Endothelial cell of hepatic sinusoid (primary cell): ENCODE data around the gene CNTN5.

Source experiments
- in situ Hi-C: cut with HindIII; loops from 2 replicates; pipeline ENCODE4 v1.10.0; 2017; ENCODE audit warnings: low sequenced_read_pairs

CNTN5 gene

GRCh38 chr11:99584830-99585229, 564.1 kb downstream of the CNTN5 start:
- in situ Hi-C loops, result no loop called here

- in situ Hi-C loops, result no loop called here
Measured at GRCh38 chr11:99585606-99586005, 564.9 kb downstream of the CNTN5 start.

GRCh38 chr11:99589771-99590170, 569.0 kb downstream of the CNTN5 start:
- in situ Hi-C loops, result no loop called here

- in situ Hi-C loops, result no loop called here
Measured at GRCh38 chr11:99592266-99592665, 571.5 kb downstream of the CNTN5 start.

GRCh38 chr11:99593197-99593596, 572.4 kb downstream of the CNTN5 start:
- in situ Hi-C loops, result no loop called here

- in situ Hi-C loops, result no loop called here
Measured at GRCh38 chr11:99601179-99601578, 580.4 kb downstream of the CNTN5 start.

GRCh38 chr11:99614352-99614751, 593.6 kb downstream of the CNTN5 start:
- in situ Hi-C loops, result no loop called here

GRCh38 chr11:99630629-99631028, 609.9 kb downstream of the CNTN5 start:
- in situ Hi-C loops, result no loop called here

GRCh38 chr11:99631618-99632017, 610.9 kb downstream of the CNTN5 start:
- in situ Hi-C loops, result no loop called here

GRCh38 chr11:99632969-99633368, 612.2 kb downstream of the CNTN5 start:
- in situ Hi-C loops, result no loop called here

- in situ Hi-C loops, result no loop called here
Measured at GRCh38 chr11:99634581-99634980, 613.8 kb downstream of the CNTN5 start.

GRCh38 chr11:99638073-99638553, 617.4 kb downstream of the CNTN5 start:
- in situ Hi-C loops, result no loop called here

- in situ Hi-C loops, result no loop called here
Measured at GRCh38 chr11:99640671-99641070, 619.9 kb downstream of the CNTN5 start.

- in situ Hi-C loops, result no loop called here
Measured at GRCh38 chr11:99645934-99646333, 625.2 kb downstream of the CNTN5 start.

GRCh38 chr11:99670067-99670676, 649.4 kb downstream of the CNTN5 start:
- in situ Hi-C loops, result no loop called here

- in situ Hi-C loops, result no loop called here
Measured at GRCh38 chr11:99671808-99672409, 651.2 kb downstream of the CNTN5 start.

GRCh38 chr11:99676292-99676691, 655.5 kb downstream of the CNTN5 start:
- in situ Hi-C loops, result no loop called here

- in situ Hi-C loops, result no loop called here
Measured at GRCh38 chr11:99682171-99682570, 661.4 kb downstream of the CNTN5 start.

- in situ Hi-C loops, result no loop called here
Measured at GRCh38 chr11:99682646-99683045, 661.9 kb downstream of the CNTN5 start.

GRCh38 chr11:99683933-99684332, 663.2 kb downstream of the CNTN5 start:
- in situ Hi-C loops, result no loop called here

GRCh38 chr11:99686838-99687237, 666.1 kb downstream of the CNTN5 start:
- in situ Hi-C loops, result no loop called here

GRCh38 chr11:99687320-99687719, 666.6 kb downstream of the CNTN5 start:
- in situ Hi-C loops, result no loop called here
